ENCODE results near the gene MED25.

MED25 gene

GRCh38 chr19:49775742-49776370, 42.2 kb upstream of the MED25 start:
- Histone ChIP-seq H3K27ac (ENCODE audit: low read depth, low read length) (no peak overlapping the region), H3K36me3 (ENCODE audit: low read length) (no peaks in the 10 kb centered on the region), H3K27me3 (ENCODE audit: low read length) (no peaks in the 10 kb centered on the region), H4K20me1 (ENCODE audit: low read depth, low read length) (no peaks in the 10 kb centered on the region), H3K4me3 (ENCODE audit: insufficient read depth, low read length, poor library complexity, severe bottlenecking) (no peak overlapping the region), H3K9me3 (ENCODE audit: insufficient read depth, low read length) (no peaks in the 10 kb centered on the region), H2AFZ (ENCODE audit: low read depth, low read length, severe bottlenecking) (no peak overlapping the region), H3K9me2 (replicated peaks; ENCODE audit: insufficient read depth, low read length) (no peaks in the 10 kb centered on the region), H3K4me2 (ENCODE audit: low read depth, low read length, poor library complexity, severe bottlenecking) (no peak overlapping the region), H3K79me2 (ENCODE audit: insufficient read depth, low read length) (peaks cover 22% of the 10 kb centered on the region), H3K9ac (ENCODE audit: low read length) (no peak overlapping the region), H3F3A (ENCODE audit: insufficient read depth) (0 out of 2 replicates have a peak, but pooled peaks cover 4% of the 10 kb centered on the region)
- TF ChIP-seq EZH2phosphoT487 (conservative IDR thresholded peaks at IDR 0.05; ENCODE audit: low read length), result no peak
- TF ChIP-seq, protein P1, sequence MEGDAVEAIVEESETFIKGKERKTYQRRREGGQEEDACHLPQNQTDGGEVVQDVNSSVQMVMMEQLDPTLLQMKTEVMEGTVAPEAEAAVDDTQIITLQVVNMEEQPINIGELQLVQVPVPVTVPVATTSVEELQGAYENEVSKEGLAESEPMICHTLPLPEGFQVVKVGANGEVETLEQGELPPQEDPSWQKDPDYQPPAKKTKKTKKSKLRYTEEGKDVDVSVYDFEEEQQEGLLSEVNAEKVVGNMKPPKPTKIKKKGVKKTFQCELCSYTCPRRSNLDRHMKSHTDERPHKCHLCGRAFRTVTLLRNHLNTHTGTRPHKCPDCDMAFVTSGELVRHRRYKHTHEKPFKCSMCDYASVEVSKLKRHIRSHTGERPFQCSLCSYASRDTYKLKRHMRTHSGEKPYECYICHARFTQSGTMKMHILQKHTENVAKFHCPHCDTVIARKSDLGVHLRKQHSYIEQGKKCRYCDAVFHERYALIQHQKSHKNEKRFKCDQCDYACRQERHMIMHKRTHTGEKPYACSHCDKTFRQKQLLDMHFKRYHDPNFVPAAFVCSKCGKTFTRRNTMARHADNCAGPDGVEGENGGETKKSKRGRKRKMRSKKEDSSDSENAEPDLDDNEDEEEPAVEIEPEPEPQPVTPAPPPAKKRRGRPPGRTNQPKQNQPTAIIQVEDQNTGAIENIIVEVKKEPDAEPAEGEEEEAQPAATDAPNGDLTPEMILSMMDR (IDR thresholded peaks at IDR 0.05; ENCODE audit: insufficient read depth, low read length, poor library complexity, severe bottlenecking), result no peak

GRCh38 chr19:49776371-49776764, 41.7 kb upstream of the MED25 start:
- Histone ChIP-seq H3K79me2 (ENCODE audit: insufficient read depth, low read length) (peaks cover 24% of the 10 kb centered on the region; the same call in 1 of the 2 replicates), H3K9me2 (replicated peaks; ENCODE audit: insufficient read depth, low read length) (no peaks in the 10 kb centered on the region), H4K20me1 (ENCODE audit: low read depth, low read length) (no peaks in the 10 kb centered on the region), H3K9ac (ENCODE audit: low read length) (no peak overlapping the region), H3K27ac (ENCODE audit: low read depth, low read length) (no peak overlapping the region), H3F3A (ENCODE audit: insufficient read depth) (0 out of 2 replicates have a peak, but pooled peaks cover 4% of the 10 kb centered on the region), H3K9me3 (ENCODE audit: insufficient read depth, low read length) (no peaks in the 10 kb centered on the region), H3K27me3 (ENCODE audit: low read length) (no peaks in the 10 kb centered on the region), H2AFZ (ENCODE audit: low read depth, low read length, severe bottlenecking) (no peak overlapping the region), H3K4me3 (ENCODE audit: insufficient read depth, low read length, poor library complexity, severe bottlenecking) (no peak overlapping the region), H3K36me3 (ENCODE audit: low read length) (no peaks in the 10 kb centered on the region), H3K4me2 (ENCODE audit: low read depth, low read length, poor library complexity, severe bottlenecking) (no peak overlapping the region)
- TF ChIP-seq, protein P1 (IDR thresholded peaks at IDR 0.05; ENCODE audit: insufficient read depth, low read length, poor library complexity, severe bottlenecking), result no peak
- no peak for TF ChIP-seq EZH2phosphoT487 (conservative IDR thresholded peaks at IDR 0.05; ENCODE audit: low read length)

DNA sequence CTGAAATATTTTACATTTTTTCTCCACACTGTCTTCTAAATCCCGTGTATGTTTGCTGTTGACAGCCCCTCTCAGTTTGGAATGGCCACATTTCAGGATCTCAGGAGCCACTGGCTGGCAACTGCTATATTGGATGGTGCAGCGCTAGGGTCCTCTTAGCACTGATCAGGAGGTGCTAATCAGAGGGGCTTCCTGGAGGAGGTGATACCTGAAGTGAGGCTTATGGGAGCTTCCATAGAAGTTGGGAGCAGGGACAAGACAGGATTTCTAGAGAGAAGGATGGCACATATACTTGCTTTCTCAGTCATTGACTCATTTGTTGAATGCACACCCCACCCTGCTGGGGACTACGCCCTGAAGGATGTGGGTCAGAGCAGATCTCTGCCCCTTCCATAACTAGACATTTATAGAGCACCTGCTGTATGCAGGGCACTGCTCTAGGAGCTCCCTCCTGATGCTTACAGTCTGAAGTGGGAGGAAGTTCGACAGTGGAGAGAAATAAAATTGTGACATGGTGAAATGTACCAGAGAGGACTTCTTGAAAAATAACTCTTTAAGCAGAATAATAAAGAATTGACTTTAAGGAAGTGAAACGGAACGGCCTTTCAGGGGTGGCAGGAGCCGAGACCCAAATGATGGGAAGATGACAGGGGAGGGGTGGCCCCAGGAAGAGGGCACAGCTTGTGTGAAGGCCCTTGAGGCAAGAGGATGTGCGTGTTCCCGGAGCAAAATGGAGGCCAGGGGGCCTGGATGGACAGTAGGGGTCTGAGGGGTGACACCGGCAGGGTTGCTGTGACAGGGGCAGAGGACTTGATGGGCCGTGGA, 38.1 kb upstream of the MED25 start:
- Histone ChIP-seq H3K4me2 (ENCODE audit: low read depth, low read length, poor library complexity, severe bottlenecking) (no peak overlapping the region), H3K4me3 (ENCODE audit: insufficient read depth, low read length, poor library complexity, severe bottlenecking) (no peak overlapping the region), H3K36me3 (ENCODE audit: low read length) (no peaks in the 10 kb centered on the region), H2AFZ (ENCODE audit: low read depth, low read length, severe bottlenecking) (no peak overlapping the region), H3K9me3 (ENCODE audit: insufficient read depth, low read length) (no peaks in the 10 kb centered on the region), H4K20me1 (ENCODE audit: low read depth, low read length) (no peaks in the 10 kb centered on the region), H3K27me3 (ENCODE audit: low read length) (no peaks in the 10 kb centered on the region), H3K79me2 (ENCODE audit: insufficient read depth, low read length) (peaks cover 6% of the 10 kb centered on the region; the same call in 1 of the 2 replicates), H3F3A (ENCODE audit: insufficient read depth) (0 out of 2 replicates have a peak, but pooled peaks cover 4% of the 10 kb centered on the region), H3K9ac (ENCODE audit: low read length) (no peak overlapping the region), H3K27ac (ENCODE audit: low read depth, low read length) (no peak overlapping the region), H3K9me2 (replicated peaks; ENCODE audit: insufficient read depth, low read length) (no peaks in the 10 kb centered on the region)
- TF ChIP-seq, protein P1 (IDR thresholded peaks at IDR 0.05; ENCODE audit: insufficient read depth, low read length, poor library complexity, severe bottlenecking), result no peak
